ENCODE results near the gene CTU2.

Gene CTU2

DNA sequence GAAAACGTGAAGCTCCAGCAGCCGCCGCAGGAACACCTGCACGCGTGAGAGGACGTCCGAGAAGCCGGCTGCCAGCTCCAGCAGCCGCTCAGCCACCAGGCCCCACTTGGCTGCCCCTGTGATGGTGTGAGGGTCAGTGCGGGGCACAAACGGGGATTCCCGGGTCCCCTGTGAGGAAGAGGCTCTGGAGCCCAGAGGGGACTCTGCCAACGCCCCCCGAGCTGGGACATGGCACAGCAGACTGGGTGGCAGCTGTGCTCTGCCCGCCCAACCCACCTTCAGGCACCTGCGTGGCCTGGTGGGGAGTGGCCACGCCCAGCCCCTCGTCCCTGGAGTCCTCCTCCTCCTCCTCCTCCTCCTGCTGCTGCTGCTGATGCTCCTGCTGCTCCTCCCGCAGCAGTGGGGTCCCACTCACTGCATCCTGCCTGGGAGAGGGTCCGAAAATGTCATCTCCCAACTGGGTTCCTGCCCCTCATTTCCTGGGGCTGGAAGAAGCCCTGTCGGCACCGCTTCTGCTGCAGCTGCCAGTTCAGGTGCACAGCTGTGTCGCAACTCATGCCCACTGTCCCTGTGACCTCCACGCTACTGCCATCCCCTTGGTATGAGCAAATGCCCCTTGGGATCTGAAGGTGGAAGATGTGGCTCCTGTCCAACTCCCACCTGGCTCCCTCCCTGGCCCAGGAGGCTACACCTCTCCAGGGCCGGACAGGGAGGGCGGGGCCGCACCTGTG lies 27.5 kb downstream of the CTU2 start:
- TF ChIP-seq, protein P1, sequence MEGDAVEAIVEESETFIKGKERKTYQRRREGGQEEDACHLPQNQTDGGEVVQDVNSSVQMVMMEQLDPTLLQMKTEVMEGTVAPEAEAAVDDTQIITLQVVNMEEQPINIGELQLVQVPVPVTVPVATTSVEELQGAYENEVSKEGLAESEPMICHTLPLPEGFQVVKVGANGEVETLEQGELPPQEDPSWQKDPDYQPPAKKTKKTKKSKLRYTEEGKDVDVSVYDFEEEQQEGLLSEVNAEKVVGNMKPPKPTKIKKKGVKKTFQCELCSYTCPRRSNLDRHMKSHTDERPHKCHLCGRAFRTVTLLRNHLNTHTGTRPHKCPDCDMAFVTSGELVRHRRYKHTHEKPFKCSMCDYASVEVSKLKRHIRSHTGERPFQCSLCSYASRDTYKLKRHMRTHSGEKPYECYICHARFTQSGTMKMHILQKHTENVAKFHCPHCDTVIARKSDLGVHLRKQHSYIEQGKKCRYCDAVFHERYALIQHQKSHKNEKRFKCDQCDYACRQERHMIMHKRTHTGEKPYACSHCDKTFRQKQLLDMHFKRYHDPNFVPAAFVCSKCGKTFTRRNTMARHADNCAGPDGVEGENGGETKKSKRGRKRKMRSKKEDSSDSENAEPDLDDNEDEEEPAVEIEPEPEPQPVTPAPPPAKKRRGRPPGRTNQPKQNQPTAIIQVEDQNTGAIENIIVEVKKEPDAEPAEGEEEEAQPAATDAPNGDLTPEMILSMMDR (IDR thresholded peaks at IDR 0.05; ENCODE audit: insufficient read depth, low read depth, low read length, missing control alignments) = no peak
- no peak overlapping the region for H3K4me3 ChIP-seq (ENCODE audit: low read length)
- DNase-seq (ENCODE audit: low read depth) = no peak

- DNase-seq (ENCODE audit: low read depth) = no peak
- TF ChIP-seq, protein P1 (IDR thresholded peaks at IDR 0.05; ENCODE audit: insufficient read depth, low read depth, low read length, missing control alignments) = no peak
- H3K4me3 ChIP-seq (ENCODE audit: low read length) = no peak overlapping the region
Observed at GRCh38 chr16:88734361-88734728, 28.0 kb downstream of the CTU2 start.

GRCh38 chr16:88735121-88735520 lies 28.8 kb downstream of the CTU2 start:
- DNase-seq (ENCODE audit: low read depth) = no peak
- TF ChIP-seq, protein P1 (IDR thresholded peaks at IDR 0.05; ENCODE audit: insufficient read depth, low read depth, low read length, missing control alignments) = no peak
- H3K4me3 ChIP-seq (ENCODE audit: low read length) = no peak overlapping the region

DNA sequence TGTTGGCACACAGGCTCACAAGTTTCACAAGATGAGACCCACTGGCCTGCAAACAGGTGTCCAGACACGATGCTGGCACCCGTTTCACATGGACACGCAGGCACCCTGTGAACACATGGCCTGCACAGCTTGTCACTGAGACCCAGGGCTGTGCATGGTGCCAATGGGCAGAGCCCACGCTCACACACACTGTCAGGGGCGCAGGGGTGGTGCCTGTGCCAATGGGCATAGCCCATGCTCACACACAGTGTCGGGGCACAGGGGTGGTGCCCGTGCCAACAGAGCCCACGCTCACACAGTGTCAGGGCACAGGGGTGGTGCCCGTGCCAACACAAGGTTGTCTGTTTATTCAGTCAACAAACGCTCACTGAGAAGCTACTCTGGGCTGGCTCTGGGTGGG lies 29.3 kb downstream of the CTU2 start:
- TF ChIP-seq, protein P1 (IDR thresholded peaks at IDR 0.05; ENCODE audit: insufficient read depth, low read depth, low read length, missing control alignments) = no peak
- DNase-seq (ENCODE audit: low read depth) = no peak
- no peak overlapping the region for H3K4me3 ChIP-seq (ENCODE audit: low read length)

- DNase-seq (ENCODE audit: low read depth) = no peak
Observed at GRCh38 chr16:88736088-88736487, 29.8 kb downstream of the CTU2 start.

GRCh38 chr16:88736496-88736895 lies 30.2 kb downstream of the CTU2 start:
- DNase-seq (ENCODE audit: low read depth) = no peak
- TF ChIP-seq, protein P1 (IDR thresholded peaks at IDR 0.05; ENCODE audit: insufficient read depth, low read depth, low read length, missing control alignments) = no peak
- H3K4me3 ChIP-seq (ENCODE audit: low read length) = no peak overlapping the region

More at GRCh38 chr16:88736088-88736487, 29.8 kb downstream of the CTU2 start:
- TF ChIP-seq, protein P1 (IDR thresholded peaks at IDR 0.05; ENCODE audit: insufficient read depth, low read depth, low read length, missing control alignments) = no peak
- H3K4me3 ChIP-seq (ENCODE audit: low read length) = no peak overlapping the region

Data from epithelial cell of esophagus (primary cell).